ENCODE measurements around the gene PDZD2. TPM values are rescaled to one million over a fixed set of nuclear protein-coding genes. Genes with fewer than 3 reads are reported as not detected.

PDZD2 gene
- total RNA-seq, 2 experiments from 2014 or later, result 1.3 to 1.8 TPM

GRCh38 chr5:32017692-32018367 is 378.9 kb downstream of the PDZD2 start:
- Histone ChIP-seq H3K4me1 (ENCODE audit: insufficient read depth, low read length) (peaks cover 2% of the 10 kb centered on the region), H3K27me3 (ENCODE audit: control insufficient read depth in 1 of 2, insufficient read depth in 2 of 2, low read length in 2 of 2) (no peaks in the 10 kb centered on the region), H3K4me3 (ENCODE audit: low read length) (no peak overlapping the region), H3K27ac (ENCODE audit: low read depth in 1 of 2, low read length in 2 of 2) (no peak overlapping the region), H3K9me3 (ENCODE audit: control insufficient read depth in 1 of 2, insufficient read depth in 1 of 2, low read length in 2 of 2) (no peaks in the 10 kb centered on the region), H3K36me3 (ENCODE audit: insufficient read depth, low read length) (no peaks in the 10 kb centered on the region)
- TF ChIP-seq CTCF (IDR thresholded peaks at IDR 0.05), result no peak
- ChIA-PET POLR2A (no interaction called here), CTCF (no interaction called here)
- intact Hi-C loops (cut with DNase I, micrococcal nuclease), result no loop called here
- no peak for DNase-seq
- H3K4me1 Mint-ChIP-seq (ENCODE audit: low read depth), result peaks cover 19% of the 10 kb centered on the region
- peak overlapping the region; percentile 66 for H3K27ac Mint-ChIP-seq
- H3K36me3 Mint-ChIP-seq (ENCODE audit: low read depth), result no peaks in the 10 kb centered on the region
- H3K4me3 Mint-ChIP-seq, result peak overlapping the region; percentile 57
- no peak for ATAC-seq (ENCODE audit: poor library complexity)
- no peaks in the 10 kb centered on the region for H3K27me3 Mint-ChIP-seq
- H3K9me3 Mint-ChIP-seq, result no peaks in the 10 kb centered on the region

GRCh38 chr5:32018476-32019436 is 379.8 kb downstream of the PDZD2 start:
- no peak for ATAC-seq (ENCODE audit: poor library complexity)
- peak in 1 of 14 experiments; percentile 6 for DNase-seq
- no peak overlapping the region for H3K4me3 ChIP-seq (ENCODE audit: low read length)

More at GRCh38 chr5:32018476-32019436, 379.8 kb downstream of the PDZD2 start:
- no peaks in the 10 kb centered on the region for H3K27me3 ChIP-seq (ENCODE audit: control insufficient read depth in 1 of 2, insufficient read depth in 2 of 2, low read length in 2 of 2)
- Mint-ChIP-seq H3K4me3 (peak overlapping the region; percentile 57), H3K4me1 (ENCODE audit: low read depth) (peaks cover 19% of the 10 kb centered on the region), H3K27me3 (no peaks in the 10 kb centered on the region), H3K36me3 (ENCODE audit: low read depth) (no peaks in the 10 kb centered on the region), H3K9me3 (no peaks in the 10 kb centered on the region), H3K27ac (peak overlapping the region; percentile 66)
- POLR2A ChIA-PET, result no interaction called here
- no peak for TF ChIP-seq CTCF (IDR thresholded peaks at IDR 0.05)
- H3K9me3 ChIP-seq (ENCODE audit: control insufficient read depth in 1 of 2, insufficient read depth in 1 of 2, low read length in 2 of 2), result no peaks in the 10 kb centered on the region
- intact Hi-C loops (cut with DNase I, micrococcal nuclease), result no loop called here
- CTCF ChIA-PET, result no interaction called here
- peaks cover 2% of the 10 kb centered on the region for H3K4me1 ChIP-seq (ENCODE audit: insufficient read depth, low read length)
- no peak overlapping the region for H3K27ac ChIP-seq (ENCODE audit: low read depth in 1 of 2, low read length in 2 of 2)
- H3K36me3 ChIP-seq (ENCODE audit: insufficient read depth, low read length), result no peaks in the 10 kb centered on the region
